ENCODE measurements around the gene RIN3.

Gene RIN3

DNA sequence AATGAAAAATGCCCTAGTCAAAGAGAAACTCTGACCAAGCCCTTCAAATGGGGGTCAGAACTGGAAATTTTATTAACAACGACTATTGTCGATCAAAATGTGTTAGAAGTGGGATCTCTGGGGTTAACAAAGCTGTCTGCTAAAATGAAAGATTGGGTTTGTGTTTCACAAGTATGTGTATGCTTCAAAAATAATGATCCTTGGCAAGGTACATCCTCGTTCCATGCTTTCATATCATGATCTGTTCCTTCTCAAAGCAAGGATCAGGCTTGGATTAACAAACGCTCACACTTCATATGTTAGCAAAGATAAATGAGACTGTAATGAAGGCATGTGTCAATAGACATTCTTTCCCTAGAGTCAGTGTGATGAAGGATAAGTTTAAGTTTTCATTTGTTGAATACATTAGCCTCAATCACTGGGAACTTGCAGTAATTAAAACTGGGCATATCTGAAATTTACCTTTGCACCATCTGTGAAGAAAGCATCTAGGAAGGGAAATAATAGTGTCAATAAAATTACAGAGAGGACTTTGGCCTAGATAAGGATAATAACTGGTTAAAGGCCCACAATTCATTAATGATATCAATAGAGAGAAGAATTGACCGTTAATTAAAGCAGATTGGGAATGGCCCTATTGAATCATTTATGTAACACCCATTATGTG, 91.8 kb downstream of the RIN3 start:
- Mint-ChIP-seq H3K4me3 (no peak overlapping the region), H3K9me3 (no peaks in the 10 kb centered on the region), H3K27ac (no peak overlapping the region), H3K4me1 (ENCODE audit: low read depth) (peaks cover 14% of the 10 kb centered on the region), H3K27me3 (ENCODE audit: low read depth) (peaks cover 22% of the 10 kb centered on the region), H3K36me3 (ENCODE audit: low read depth) (peaks cover 1% of the 10 kb centered on the region)

DNA sequence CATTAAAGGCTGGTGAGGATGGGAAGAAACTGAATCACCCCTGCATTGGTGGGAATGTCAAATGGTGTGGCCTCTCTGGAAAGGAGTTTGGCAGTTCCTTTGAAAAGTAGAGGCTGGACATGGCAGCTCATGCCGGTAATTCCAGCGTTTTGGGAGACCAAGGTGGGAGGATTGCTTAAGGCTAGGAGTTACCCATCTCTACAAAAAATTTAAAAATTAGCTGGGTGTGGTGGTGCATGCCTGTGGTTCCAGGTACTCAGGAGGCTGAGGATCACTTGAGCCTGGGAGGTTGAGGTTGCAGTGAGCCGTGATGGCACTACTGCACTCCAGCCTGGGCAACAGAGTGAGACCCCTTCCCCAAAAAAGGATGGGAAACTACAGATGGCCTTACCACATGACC, 93.7 kb downstream of the RIN3 start:
- peaks cover 7% of the 10 kb centered on the region for H3K9me3 Mint-ChIP-seq
- peaks cover 13% of the 10 kb centered on the region for H3K36me3 Mint-ChIP-seq (ENCODE audit: low read depth)
- peaks cover 15% of the 10 kb centered on the region for H3K4me1 Mint-ChIP-seq (ENCODE audit: low read depth)
- no peak overlapping the region for H3K4me3 Mint-ChIP-seq
- H3K27me3 Mint-ChIP-seq (ENCODE audit: low read depth) = peaks cover 15% of the 10 kb centered on the region
- no peak overlapping the region for H3K27ac Mint-ChIP-seq

DNA sequence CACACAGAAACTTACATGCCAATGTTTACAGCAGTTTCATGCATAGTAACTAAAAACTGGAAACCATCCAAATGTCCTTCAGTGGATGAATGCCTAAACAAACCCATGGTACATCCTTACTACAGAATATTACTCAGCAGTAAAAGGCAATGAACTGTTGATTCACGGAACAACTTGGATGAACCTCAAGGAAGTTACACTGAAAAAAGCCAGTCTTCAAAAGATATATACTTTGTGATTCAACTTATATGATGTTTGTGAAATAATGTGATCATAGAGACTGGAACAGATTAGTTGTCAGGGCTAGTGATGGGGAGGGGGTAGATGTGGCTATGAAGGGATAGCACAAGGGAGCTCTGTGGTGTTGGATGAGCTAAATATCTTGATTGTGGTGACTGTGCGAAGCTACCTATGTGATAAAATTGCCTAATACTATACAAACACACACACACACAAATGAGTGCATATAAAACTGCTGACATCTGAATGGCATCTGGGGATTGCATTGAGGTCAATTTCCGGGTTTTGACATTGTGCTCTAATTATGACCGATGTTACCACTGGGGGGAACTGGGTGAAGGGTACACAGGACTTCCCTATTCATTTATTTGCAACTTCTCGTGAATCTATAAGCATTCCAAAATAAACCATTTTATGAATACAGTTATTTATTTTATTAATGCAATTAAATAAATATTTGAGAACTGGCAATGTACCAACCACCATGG, 94.3 kb downstream of the RIN3 start:
- Mint-ChIP-seq H3K4me3 (no peak overlapping the region), H3K36me3 (ENCODE audit: low read depth) (peaks cover 13% of the 10 kb centered on the region), H3K9me3 (peaks cover 7% of the 10 kb centered on the region), H3K27ac (no peak overlapping the region), H3K4me1 (ENCODE audit: low read depth) (peaks cover 16% of the 10 kb centered on the region), H3K27me3 (ENCODE audit: low read depth) (peaks cover 15% of the 10 kb centered on the region)

DNA sequence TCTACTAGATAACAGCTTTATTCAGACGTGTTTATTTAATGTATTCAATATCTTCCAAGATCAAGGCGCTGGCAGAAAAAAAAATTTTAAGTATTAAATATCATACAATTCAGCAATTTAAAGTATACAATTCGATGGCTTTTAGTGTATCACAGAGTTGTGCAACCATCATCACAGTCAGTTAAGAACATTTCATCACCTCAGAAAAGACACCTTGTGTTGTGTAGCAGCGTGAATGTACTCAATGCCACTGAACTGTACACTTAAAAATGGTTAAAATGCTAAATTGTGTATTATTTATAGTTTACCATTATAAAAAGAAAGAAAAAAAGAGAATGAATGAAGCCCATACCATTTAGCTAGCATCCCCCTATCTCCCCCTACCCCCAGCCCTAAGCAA, 96.4 kb downstream of the RIN3 start:
- H3K4me3 Mint-ChIP-seq = no peak overlapping the region
- H3K9me3 Mint-ChIP-seq = peaks cover 7% of the 10 kb centered on the region
- peaks cover 27% of the 10 kb centered on the region for H3K4me1 Mint-ChIP-seq (ENCODE audit: low read depth)
- H3K36me3 Mint-ChIP-seq (ENCODE audit: low read depth) = peaks cover 13% of the 10 kb centered on the region
- H3K27ac Mint-ChIP-seq = no peak overlapping the region
- H3K27me3 Mint-ChIP-seq (ENCODE audit: low read depth) = peaks cover 15% of the 10 kb centered on the region

DNA sequence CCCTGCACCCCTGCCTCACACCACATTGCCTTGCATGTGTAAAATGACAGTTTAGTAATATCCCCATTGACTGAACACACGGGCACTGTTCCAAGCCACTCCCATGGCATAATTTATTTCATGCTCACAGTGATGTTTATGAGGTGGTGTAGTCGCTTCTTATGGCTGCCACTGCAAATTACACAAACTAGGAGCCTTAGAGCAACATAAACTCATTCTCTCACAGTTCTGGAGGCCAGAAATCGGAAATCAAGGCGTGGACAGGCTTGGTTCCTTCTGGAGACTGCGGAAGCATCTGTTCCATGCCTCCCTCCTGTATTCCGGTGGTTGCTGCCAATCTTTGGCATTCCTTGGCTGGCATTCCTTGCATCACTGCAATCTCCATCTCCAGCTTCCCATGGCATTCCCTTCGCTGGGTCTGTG, 97.3 kb downstream of the RIN3 start:
- Mint-ChIP-seq H3K27ac (no peak overlapping the region), H3K4me1 (ENCODE audit: low read depth) (peaks cover 36% of the 10 kb centered on the region), H3K9me3 (peaks cover 7% of the 10 kb centered on the region), H3K4me3 (no peak overlapping the region), H3K36me3 (ENCODE audit: low read depth) (peaks cover 15% of the 10 kb centered on the region), H3K27me3 (ENCODE audit: low read depth) (peaks cover 8% of the 10 kb centered on the region)

DNA sequence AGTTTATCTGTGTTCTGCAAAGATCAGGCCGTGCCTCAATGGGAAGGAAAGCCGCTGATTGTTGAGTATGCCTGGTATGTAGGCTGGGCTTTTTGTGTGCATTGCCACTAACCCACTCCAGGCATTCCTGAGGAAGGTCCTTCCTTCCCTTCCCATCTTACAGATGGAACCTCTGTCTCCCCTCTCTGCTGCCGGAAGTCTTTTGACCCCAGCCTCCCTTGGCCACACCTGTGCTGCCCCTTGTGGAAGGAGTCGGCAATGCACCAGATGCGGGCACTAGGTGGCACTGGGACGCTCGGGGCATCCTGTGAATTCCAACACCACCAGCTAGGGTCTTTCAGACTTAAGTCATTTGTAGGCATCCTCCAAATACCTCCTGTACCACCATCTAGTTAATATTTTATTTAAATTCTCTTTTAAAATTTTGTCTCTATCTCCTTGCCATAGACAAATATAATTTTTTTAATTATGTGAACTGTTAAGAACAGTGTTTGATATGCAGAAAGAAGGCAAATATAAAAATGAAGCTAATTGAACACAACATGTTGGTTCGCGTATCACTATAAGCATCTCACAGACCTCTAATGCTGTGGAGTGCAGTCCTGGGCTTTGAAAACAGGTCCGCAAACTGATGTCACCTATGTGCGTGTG, 99.6 kb downstream of the RIN3 start:
- peaks cover 23% of the 10 kb centered on the region for H3K36me3 Mint-ChIP-seq (ENCODE audit: low read depth)
- peaks cover 3% of the 10 kb centered on the region for H3K27me3 Mint-ChIP-seq (ENCODE audit: low read depth)
- H3K27ac Mint-ChIP-seq = no peak overlapping the region
- peaks cover 7% of the 10 kb centered on the region for H3K9me3 Mint-ChIP-seq
- H3K4me3 Mint-ChIP-seq = no peak overlapping the region
- H3K4me1 Mint-ChIP-seq (ENCODE audit: low read depth) = peaks cover 46% of the 10 kb centered on the region

DNA sequence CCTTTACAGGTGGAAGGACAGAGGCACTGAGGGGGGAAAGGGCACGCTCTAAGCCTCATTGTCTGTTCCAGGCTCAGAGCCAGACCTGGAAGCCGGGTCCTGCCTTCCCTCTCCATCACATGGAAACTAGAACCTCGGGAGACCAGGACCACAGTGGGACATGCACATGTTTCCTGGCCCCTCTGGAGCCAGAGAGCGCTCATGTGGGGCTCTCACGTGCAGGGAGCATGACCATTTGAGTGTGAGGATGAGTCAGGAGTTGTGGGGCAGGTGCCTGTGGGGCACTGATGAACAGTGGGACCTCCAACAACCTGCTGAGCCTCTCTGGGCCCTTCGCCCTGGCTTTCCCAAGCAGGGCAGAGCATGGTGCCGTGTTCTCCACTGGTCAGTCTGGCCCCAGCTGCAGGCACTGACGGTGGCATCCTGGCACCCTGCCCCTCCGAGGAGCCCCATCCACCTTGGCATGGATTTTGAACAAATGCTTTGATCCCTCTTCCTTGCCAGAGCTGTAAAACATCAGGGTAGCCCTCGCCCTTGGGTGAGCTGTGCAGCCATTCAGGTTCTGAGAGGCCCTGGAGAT, 100.2 kb downstream of the RIN3 start:
- Mint-ChIP-seq H3K9me3 (peaks cover 7% of the 10 kb centered on the region), H3K4me3 (no peak overlapping the region)

DNA sequence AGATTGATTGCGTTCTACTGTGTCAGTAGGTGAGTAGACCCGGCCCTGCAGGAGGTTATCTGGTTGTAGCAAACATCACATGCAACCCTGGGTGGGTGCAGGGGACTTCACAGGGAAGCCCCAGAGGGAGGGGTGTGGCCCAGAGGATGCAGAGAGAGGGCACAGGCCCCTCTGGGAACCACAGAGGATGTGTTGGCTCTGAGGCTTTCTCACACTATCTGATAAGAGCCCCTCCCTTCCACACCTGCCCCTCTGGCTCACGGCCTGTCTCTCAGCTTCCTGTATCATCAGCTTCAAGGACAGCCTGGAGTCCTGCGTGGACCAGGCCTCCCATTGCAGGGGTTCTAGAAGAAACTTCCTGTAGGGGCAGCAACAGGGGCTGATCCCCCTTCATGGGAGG, 101.9 kb downstream of the RIN3 start:
- Mint-ChIP-seq H3K36me3 (ENCODE audit: low read depth) (peaks cover 21% of the 10 kb centered on the region), H3K9me3 (peaks cover 10% of the 10 kb centered on the region), H3K27me3 (ENCODE audit: low read depth) (no peaks in the 10 kb centered on the region), H3K27ac (peak overlapping the region; percentile 62), H3K4me3 (peak overlapping the region; percentile 59), H3K4me1 (ENCODE audit: low read depth) (peaks cover 37% of the 10 kb centered on the region)

More for the DNA sequence above, 100.2 kb downstream of the RIN3 start:
- peaks cover 23% of the 10 kb centered on the region for H3K36me3 Mint-ChIP-seq (ENCODE audit: low read depth)
- no peak overlapping the region for H3K27ac Mint-ChIP-seq
- peaks cover 3% of the 10 kb centered on the region for H3K27me3 Mint-ChIP-seq (ENCODE audit: low read depth)
- H3K4me1 Mint-ChIP-seq (ENCODE audit: low read depth) = peaks cover 46% of the 10 kb centered on the region

DNA sequence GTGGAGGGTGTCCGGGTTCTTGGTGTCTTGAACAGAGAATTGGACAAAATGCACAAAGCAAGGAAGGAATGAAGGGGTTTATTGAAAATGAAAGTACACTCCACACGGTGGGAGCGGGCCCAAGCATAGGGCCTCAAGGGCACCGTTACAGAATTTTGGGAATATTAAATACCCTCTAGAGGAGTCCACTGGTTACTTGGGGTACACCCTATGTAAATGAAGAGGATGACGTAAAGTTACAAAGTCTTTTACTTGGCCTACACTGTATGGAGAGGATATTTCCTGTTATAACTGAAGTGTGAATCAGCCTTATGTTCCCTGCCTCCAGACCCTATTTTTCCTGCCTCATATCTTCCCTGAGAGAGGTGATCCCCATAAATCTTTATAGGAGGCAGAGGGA, 102.6 kb downstream of the RIN3 start:
- Mint-ChIP-seq H3K9me3 (peaks cover 12% of the 10 kb centered on the region), H3K4me1 (ENCODE audit: low read depth) (peaks cover 37% of the 10 kb centered on the region), H3K27ac (peak overlapping the region; percentile 62), H3K27me3 (ENCODE audit: low read depth) (no peaks in the 10 kb centered on the region), H3K36me3 (ENCODE audit: low read depth) (peaks cover 18% of the 10 kb centered on the region), H3K4me3 (peak overlapping the region; percentile 59)

DNA sequence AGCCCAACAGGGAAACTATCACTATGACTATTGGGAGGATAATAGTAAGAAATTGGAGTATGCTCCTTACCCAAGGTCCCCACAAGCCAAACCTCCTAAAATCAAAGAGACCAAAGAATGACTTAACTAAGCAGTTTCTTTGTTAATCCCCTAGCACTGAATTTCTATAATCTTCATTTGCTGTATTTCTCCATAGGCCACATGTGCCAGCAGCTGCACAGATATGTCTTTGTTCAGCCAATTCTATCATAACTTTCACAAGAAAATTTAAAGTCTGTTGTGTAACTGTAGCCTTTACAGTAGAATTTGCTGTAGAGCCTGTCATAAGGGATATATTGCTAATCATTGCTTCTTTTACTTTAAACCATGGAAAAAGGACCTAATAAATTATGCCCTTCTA, 104.0 kb downstream of the RIN3 start:
- H3K27ac Mint-ChIP-seq = no peak overlapping the region
- peaks cover 16% of the 10 kb centered on the region for H3K36me3 Mint-ChIP-seq (ENCODE audit: low read depth)
- no peaks in the 10 kb centered on the region for H3K27me3 Mint-ChIP-seq (ENCODE audit: low read depth)
- H3K9me3 Mint-ChIP-seq = peaks cover 17% of the 10 kb centered on the region
- H3K4me1 Mint-ChIP-seq (ENCODE audit: low read depth) = peaks cover 33% of the 10 kb centered on the region
- no peak overlapping the region for H3K4me3 Mint-ChIP-seq

DNA sequence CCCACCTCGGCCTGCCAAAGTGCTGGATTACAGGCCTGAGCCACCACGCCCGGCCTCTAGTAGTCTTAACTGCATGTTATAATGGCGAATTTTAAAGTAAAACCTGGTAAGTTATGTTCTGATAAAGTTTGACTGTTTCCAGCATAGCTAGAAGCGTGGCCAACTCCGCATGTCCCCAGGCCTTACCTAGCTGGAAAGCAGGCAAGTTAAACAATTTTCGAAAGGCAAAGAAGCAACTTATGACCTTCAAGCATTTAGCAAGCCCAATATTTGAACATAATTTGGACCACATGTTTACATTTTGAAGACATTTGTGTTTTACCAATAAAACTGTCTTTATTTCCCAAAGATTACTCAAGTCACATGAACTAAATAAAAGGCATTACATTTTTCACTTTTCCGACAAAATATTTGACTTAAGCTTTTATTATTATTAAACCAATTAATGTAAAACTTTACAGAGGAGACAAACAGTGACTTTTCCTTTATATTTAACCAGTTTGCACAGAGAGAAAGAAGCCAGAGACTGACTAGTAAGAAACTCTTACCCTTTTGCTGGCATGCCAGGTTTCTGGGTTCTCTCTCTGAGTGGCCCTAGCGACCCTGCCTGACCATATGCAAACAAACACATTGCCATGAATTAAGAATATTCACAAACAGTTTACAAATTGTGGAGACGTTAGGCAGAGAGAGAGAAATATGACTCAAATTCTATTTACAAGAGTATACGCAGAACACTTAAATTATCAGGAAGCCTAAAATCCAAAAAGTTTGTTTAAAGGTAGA, 106.3 kb downstream of the RIN3 start:
- H3K27ac Mint-ChIP-seq = no peak overlapping the region
- peaks cover 18% of the 10 kb centered on the region for H3K4me1 Mint-ChIP-seq (ENCODE audit: low read depth)
- peaks cover 20% of the 10 kb centered on the region for H3K36me3 Mint-ChIP-seq (ENCODE audit: low read depth)

DNA sequence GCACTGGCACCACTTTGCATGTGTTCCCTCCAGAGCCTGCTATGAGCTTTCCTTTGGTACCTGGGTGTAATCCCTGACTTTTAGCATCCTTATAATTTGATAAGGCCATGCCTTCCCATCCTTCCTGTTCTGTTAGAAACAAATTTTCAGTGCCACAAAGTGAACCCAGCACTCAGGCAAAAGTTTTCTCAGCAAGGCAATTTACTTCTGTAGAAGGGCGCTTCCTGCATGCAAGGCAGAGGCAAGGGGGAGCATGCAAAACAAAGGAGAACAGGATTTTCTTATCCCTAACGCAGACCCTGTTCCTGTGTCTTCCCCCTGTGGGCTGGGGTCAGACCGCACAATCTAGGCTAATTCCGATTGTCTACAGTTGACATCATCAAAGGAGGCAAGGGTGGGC, 108.7 kb downstream of the RIN3 start:
- no peak overlapping the region for H3K27ac Mint-ChIP-seq
- H3K27me3 Mint-ChIP-seq (ENCODE audit: low read depth) = no peaks in the 10 kb centered on the region
- no peak overlapping the region for H3K4me3 Mint-ChIP-seq
- H3K4me1 Mint-ChIP-seq (ENCODE audit: low read depth) = no peaks in the 10 kb centered on the region
- H3K9me3 Mint-ChIP-seq = peaks cover 55% of the 10 kb centered on the region
- peaks cover 23% of the 10 kb centered on the region for H3K36me3 Mint-ChIP-seq (ENCODE audit: low read depth)

More for the DNA sequence above, 106.3 kb downstream of the RIN3 start:
- peaks cover 35% of the 10 kb centered on the region for H3K9me3 Mint-ChIP-seq
- H3K4me3 Mint-ChIP-seq = no peak overlapping the region
- H3K27me3 Mint-ChIP-seq (ENCODE audit: low read depth) = no peaks in the 10 kb centered on the region

DNA sequence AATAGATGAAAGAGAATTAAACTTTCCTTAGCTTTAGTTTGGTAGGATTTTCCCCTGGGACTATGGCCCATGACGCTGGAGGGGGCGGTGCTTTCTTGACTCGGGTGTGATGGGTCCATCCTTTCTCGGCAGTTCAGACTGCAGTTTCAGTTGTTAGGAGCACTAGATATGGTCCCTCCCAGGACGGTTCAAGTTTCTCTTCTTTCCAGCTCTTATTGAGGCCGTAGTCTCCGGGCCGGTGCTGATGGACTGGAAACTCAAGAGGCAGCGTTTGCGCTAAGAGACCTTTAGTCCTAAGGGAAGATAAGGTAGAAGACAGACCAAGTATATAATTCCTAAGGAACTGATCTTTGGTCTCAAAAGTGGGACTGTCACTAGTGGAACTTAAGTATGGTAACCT, 111.2 kb downstream of the RIN3 start:
- Mint-ChIP-seq H3K27me3 (ENCODE audit: low read depth) (no peaks in the 10 kb centered on the region), H3K27ac (no peak overlapping the region), H3K4me3 (no peak overlapping the region), H3K9me3 (peaks cover 71% of the 10 kb centered on the region), H3K4me1 (ENCODE audit: low read depth) (peaks cover 3% of the 10 kb centered on the region), H3K36me3 (ENCODE audit: low read depth) (peaks cover 32% of the 10 kb centered on the region)

DNA sequence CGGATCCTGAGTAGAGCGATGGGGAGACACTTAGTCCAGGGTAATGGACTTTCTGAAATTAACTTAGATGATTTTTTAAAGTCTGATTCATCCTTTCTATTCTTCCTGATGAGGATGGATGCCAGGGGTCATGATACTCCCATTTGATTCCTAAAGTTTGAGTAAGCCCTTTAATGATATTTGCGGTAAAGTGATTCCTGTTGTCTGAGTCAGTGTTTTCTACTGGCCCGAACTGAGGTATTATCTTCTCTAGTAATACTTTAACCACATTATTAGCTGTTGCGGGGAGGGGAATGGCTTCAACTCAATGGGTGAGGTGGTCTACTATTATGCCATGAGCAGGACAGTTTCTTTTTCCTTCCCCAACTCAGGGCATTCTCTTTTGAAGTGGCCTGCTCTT, 111.6 kb downstream of the RIN3 start:
- H3K9me3 Mint-ChIP-seq = peaks cover 71% of the 10 kb centered on the region
- peaks cover 32% of the 10 kb centered on the region for H3K36me3 Mint-ChIP-seq (ENCODE audit: low read depth)
- H3K27me3 Mint-ChIP-seq (ENCODE audit: low read depth) = no peaks in the 10 kb centered on the region
- no peak overlapping the region for H3K4me3 Mint-ChIP-seq
- no peak overlapping the region for H3K27ac Mint-ChIP-seq
- peaks cover 3% of the 10 kb centered on the region for H3K4me1 Mint-ChIP-seq (ENCODE audit: low read depth)
